A673 (cell line): ENCODE measurements around the gene TTYH1.

Experiments used
- EZH2 ChIP-seq: fragments of 200-600 bp; sonication (generic); IDR thresholded peaks from 2 replicates; pipeline ENCODE4 v1.6.1; 2017; ENCODE audit warnings: borderline replicate concordance, low read depth, mild to moderate bottlenecking, mixed read lengths, antibody characterized with exemption, low read length; ENCODE audit not compliant: poor library complexity, severe bottlenecking
- TF ChIP-seq, protein P1 (sequence below): fragments of 300-800, 200-600 bp; sonication (generic); conservative IDR thresholded peaks from 2 replicates; pipeline ENCODE4 v1.5.1; 2017; ENCODE audit warnings: low read depth, mild to moderate bottlenecking, antibody characterized with exemption, low read length, moderate library complexity, mixed read lengths

DNA sequence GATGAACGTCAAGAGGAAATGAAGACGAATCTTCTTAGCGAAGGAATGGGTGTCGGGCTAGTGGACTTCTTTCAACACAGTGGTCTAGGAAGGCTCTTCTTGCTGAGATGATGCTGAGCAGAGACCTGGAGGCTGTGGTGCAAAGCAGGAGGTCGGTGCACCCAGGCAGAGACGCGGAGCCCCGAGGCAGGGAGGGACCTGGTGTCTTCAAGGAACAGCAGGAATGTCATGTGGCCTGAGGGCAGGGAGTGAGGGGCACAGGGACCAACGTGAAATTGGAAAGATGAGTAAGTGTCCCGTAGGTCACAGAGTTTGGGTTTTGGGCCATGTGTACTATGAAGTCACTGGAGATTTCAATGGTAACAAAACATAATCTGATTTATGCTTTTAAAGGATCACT is 69.2 kb downstream of the TTYH1 start:
- TF ChIP-seq, protein P1, sequence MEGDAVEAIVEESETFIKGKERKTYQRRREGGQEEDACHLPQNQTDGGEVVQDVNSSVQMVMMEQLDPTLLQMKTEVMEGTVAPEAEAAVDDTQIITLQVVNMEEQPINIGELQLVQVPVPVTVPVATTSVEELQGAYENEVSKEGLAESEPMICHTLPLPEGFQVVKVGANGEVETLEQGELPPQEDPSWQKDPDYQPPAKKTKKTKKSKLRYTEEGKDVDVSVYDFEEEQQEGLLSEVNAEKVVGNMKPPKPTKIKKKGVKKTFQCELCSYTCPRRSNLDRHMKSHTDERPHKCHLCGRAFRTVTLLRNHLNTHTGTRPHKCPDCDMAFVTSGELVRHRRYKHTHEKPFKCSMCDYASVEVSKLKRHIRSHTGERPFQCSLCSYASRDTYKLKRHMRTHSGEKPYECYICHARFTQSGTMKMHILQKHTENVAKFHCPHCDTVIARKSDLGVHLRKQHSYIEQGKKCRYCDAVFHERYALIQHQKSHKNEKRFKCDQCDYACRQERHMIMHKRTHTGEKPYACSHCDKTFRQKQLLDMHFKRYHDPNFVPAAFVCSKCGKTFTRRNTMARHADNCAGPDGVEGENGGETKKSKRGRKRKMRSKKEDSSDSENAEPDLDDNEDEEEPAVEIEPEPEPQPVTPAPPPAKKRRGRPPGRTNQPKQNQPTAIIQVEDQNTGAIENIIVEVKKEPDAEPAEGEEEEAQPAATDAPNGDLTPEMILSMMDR: no peak
- no peak for TF ChIP-seq EZH2
